ACC112 (cell line): ENCODE data around the gene CIDEA.
"Not testable (repeated sequence)": the region's sequence is repeated elsewhere in the genome, so short reads cannot be mapped to it uniquely, and the experiment has no call there.

ENCODE experiments used
- H2AFZ ChIP-seq: fragments of 200-600 bp; sonication (generic); one replicate; pipeline ENCODE4 v1.6.0; 2017; ENCODE audit warnings: antibody characterized with exemption, low read length; ENCODE audit not compliant: unreplicated experiment
- H3K27ac ChIP-seq: fragments of 200-600 bp; sonication (generic); 2 replicates; pipeline ENCODE4 v1.5.1; 2014; ENCODE audit warnings: low read depth, mild to moderate bottlenecking, antibody characterized with exemption, low read length, moderate library complexity
- H3K27me3 ChIP-seq: fragments of 200-600 bp; sonication (generic); 2 replicates; pipeline ENCODE4 v1.6.1; 2014; ENCODE audit warnings: mild to moderate bottlenecking, antibody characterized with exemption, low read length, moderate library complexity, mixed read lengths; ENCODE audit not compliant: insufficient read depth
- H3K36me3 ChIP-seq: fragments of 200-600 bp; sonication (generic); 2 replicates; pipeline ENCODE4 v1.6.1; 2016; ENCODE audit warnings: mild to moderate bottlenecking, antibody characterized with exemption, low read length, moderate library complexity, mixed read lengths; ENCODE audit not compliant: insufficient read depth
- H3K4me1 ChIP-seq: fragments of 200-600 bp; sonication (generic); one replicate; pipeline ENCODE4 v1.6.1; 2016; ENCODE audit warnings: low read length, mixed read lengths; ENCODE audit not compliant: insufficient read depth, unreplicated experiment, control insufficient read depth
- H3K4me3 ChIP-seq: fragments of 200-600 bp; sonication (generic); 2 replicates; pipeline ENCODE4 v1.5.1; 2014; ENCODE audit warnings: mild to moderate bottlenecking, low read depth, low read length
- H3K79me2 ChIP-seq: fragments of 200-600 bp; sonication (generic); one replicate; pipeline ENCODE4 v1.6.0; 2016; ENCODE audit warnings: low read length; ENCODE audit not compliant: control insufficient read depth, unreplicated experiment, insufficient read depth

Gene CIDEA

GRCh38 chr18:12242658-12243260 is 11.4 kb upstream of the CIDEA start:
- Histone ChIP-seq H3K36me3 (no peaks in the 10 kb centered on the region), H3K4me1 (peaks cover 16% of the 10 kb centered on the region), H3K27ac (no peak overlapping the region), H2AFZ (no peak overlapping the region), H3K4me3 (no peak overlapping the region), H3K27me3 (peaks cover 20% of the 10 kb centered on the region), H3K79me2 (no peaks in the 10 kb centered on the region)

- Histone ChIP-seq H3K4me1 (peaks cover 16% of the 10 kb centered on the region), H3K27me3 (peaks cover 24% of the 10 kb centered on the region)
- H3K79me2 ChIP-seq, H2AFZ ChIP-seq, H3K4me3 ChIP-seq, H3K36me3 ChIP-seq, H3K27ac ChIP-seq: not testable (repeated sequence)
Measured at GRCh38 chr18:12243272-12243671, 10.9 kb upstream of the CIDEA start.

GRCh38 chr18:12245793-12246135 is 8.4 kb upstream of the CIDEA start:
- Histone ChIP-seq H3K79me2 (no peaks in the 10 kb centered on the region), H3K27ac (no peak overlapping the region), H3K36me3 (no peaks in the 10 kb centered on the region), H3K27me3 (peaks cover 40% of the 10 kb centered on the region), H3K4me1 (no peaks in the 10 kb centered on the region), H2AFZ (no peak overlapping the region), H3K4me3 (no peak overlapping the region)

GRCh38 chr18:12246849-12247808 is 7.0 kb upstream of the CIDEA start:
- Histone ChIP-seq H3K36me3 (no peaks in the 10 kb centered on the region), H3K4me3 (no peak overlapping the region), H3K4me1 (no peaks in the 10 kb centered on the region), H3K27me3 (peaks cover 54% of the 10 kb centered on the region), H2AFZ (no peak overlapping the region), H3K27ac (no peak overlapping the region), H3K79me2 (no peaks in the 10 kb centered on the region)

GRCh38 chr18:12247946-12248345 is 6.2 kb upstream of the CIDEA start:
- H2AFZ ChIP-seq, result no peak overlapping the region
- no peak overlapping the region for H3K27ac ChIP-seq
- H3K4me3 ChIP-seq, result no peak overlapping the region
- no peaks in the 10 kb centered on the region for H3K79me2 ChIP-seq
- no peaks in the 10 kb centered on the region for H3K4me1 ChIP-seq
- H3K27me3 ChIP-seq, result peaks cover 61% of the 10 kb centered on the region
- no peaks in the 10 kb centered on the region for H3K36me3 ChIP-seq

- Histone ChIP-seq H3K4me1 (peaks cover 4% of the 10 kb centered on the region), H3K79me2 (no peaks in the 10 kb centered on the region), H2AFZ (no peak overlapping the region), H3K27ac (no peak overlapping the region), H3K36me3 (no peaks in the 10 kb centered on the region), H3K4me3 (no peak overlapping the region), H3K27me3 (peaks cover 73% of the 10 kb centered on the region)
Measured at GRCh38 chr18:12248926-12249720, 5.0 kb upstream of the CIDEA start.

- Histone ChIP-seq H2AFZ (no peak overlapping the region), H3K4me3 (no peak overlapping the region), H3K79me2 (no peaks in the 10 kb centered on the region), H3K36me3 (no peaks in the 10 kb centered on the region), H3K27ac (no peak overlapping the region), H3K27me3 (peaks cover 79% of the 10 kb centered on the region), H3K4me1 (peaks cover 18% of the 10 kb centered on the region)
Measured at GRCh38 chr18:12251311-12251710, 2.9 kb upstream of the CIDEA start.

- peaks cover 72% of the 10 kb centered on the region for H3K27me3 ChIP-seq
- peaks cover 18% of the 10 kb centered on the region for H3K4me1 ChIP-seq
- no peak overlapping the region for H2AFZ ChIP-seq
- H3K79me2 ChIP-seq, result no peaks in the 10 kb centered on the region
- no peak overlapping the region for H3K4me3 ChIP-seq
- no peaks in the 10 kb centered on the region for H3K36me3 ChIP-seq
- H3K27ac ChIP-seq, result no peak overlapping the region
Measured at GRCh38 chr18:12252061-12252460, 2.1 kb upstream of the CIDEA start.

GRCh38 chr18:12253027-12253426 is 1.1 kb upstream of the CIDEA start:
- Histone ChIP-seq H3K36me3 (no peaks in the 10 kb centered on the region), H2AFZ (no peak overlapping the region), H3K4me3 (no peak overlapping the region), H3K27me3 (peaks cover 63% of the 10 kb centered on the region), H3K79me2 (no peaks in the 10 kb centered on the region), H3K27ac (no peak overlapping the region), H3K4me1 (peaks cover 18% of the 10 kb centered on the region)

GRCh38 chr18:12253663-12254135 is 462 bp upstream of the CIDEA start:
- H3K27ac ChIP-seq, result no peak overlapping the region
- peak overlapping the region; percentile 69 for H3K4me3 ChIP-seq
- no peaks in the 10 kb centered on the region for H3K36me3 ChIP-seq
- H2AFZ ChIP-seq, result no peak overlapping the region
- no peaks in the 10 kb centered on the region for H3K79me2 ChIP-seq
- peaks cover 18% of the 10 kb centered on the region for H3K4me1 ChIP-seq
- H3K27me3 ChIP-seq, result peaks cover 57% of the 10 kb centered on the region
